IMR-90 (cell line): ENCODE results near the gene GNB1L. TPM values are rescaled to one million over a fixed set of nuclear protein-coding genes. Genes with fewer than 3 reads are reported as not detected.

Source experiments
- ATAC-seq: fragments of 200-7000 bp; cut with Tn5 transposase; 2 replicates; pipeline ENCODE4 v1.9.1; 2020; ENCODE audit warnings: low read depth, mild to moderate bottlenecking, moderate library complexity
- BruUV-seq: library from RNA; stranded (reverse); fragments of 400-500 nt; replicated peaks from 2 replicates; lab custom pipeline; 2021; lab: Mats Ljungman, UMichigan
- CTCF ChIA-PET: fragments of 300-600 bp; formaldehyde crosslinking; extraction: SDS; loops from one replicate; lab custom pipeline; 2021; ENCODE audit warnings: antibody characterized with exemption; lab: Yijun Ruan, JAX
- POLR2A ChIA-PET: fragments of 300-600 bp; sonication (Branson Sonifier 250); formaldehyde crosslinking; loops from one replicate; lab custom pipeline; 2022; ENCODE audit warnings: antibody characterized with exemption; ENCODE audit not compliant: unreplicated experiment; lab: Charles Lee
- DNase-seq: peaks from one replicate; pipeline ENCODE4 v3.0.0; 2013
- H2AFZ ChIP-seq: replicated peaks from 2 replicates; pipeline ENCODE3; 2013; ENCODE audit warnings: low read length, mild to moderate bottlenecking; ENCODE audit not compliant: poor library complexity
- H2AK5ac ChIP-seq: 2 replicates; pipeline ENCODE4 v1.6.1; 2013; ENCODE audit warnings: low read depth, low read length, inconsistent platforms
- H2AK9ac ChIP-seq: replicated peaks from 2 replicates; pipeline ENCODE3; 2013; ENCODE audit warnings: mild to moderate bottlenecking, low read depth, low read length, moderate library complexity; ENCODE audit not compliant: poor library complexity
- H2BK120ac ChIP-seq: 2 replicates; pipeline ENCODE4 v1.6.1; 2013; ENCODE audit warnings: low read depth, low read length, inconsistent platforms
- H2BK15ac ChIP-seq: 3 replicates; pipeline ENCODE4 v1.6.1; 2013; ENCODE audit warnings: low read depth, low read length, inconsistent platforms
- H2BK20ac ChIP-seq: 2 replicates; pipeline ENCODE4 v1.6.1; 2013; ENCODE audit warnings: low read depth, mild to moderate bottlenecking, inconsistent platforms, low read length, moderate library complexity
- H2BK5ac ChIP-seq: 2 replicates; pipeline ENCODE4 v1.6.1; 2013; ENCODE audit warnings: mild to moderate bottlenecking, low read depth, low read length, inconsistent platforms; ENCODE audit not compliant: poor library complexity, severe bottlenecking
- H3K14ac ChIP-seq: replicated peaks from 2 replicates; pipeline ENCODE4 v1.6.1; 2013; ENCODE audit warnings: low read depth, low read length, inconsistent platforms
- H3K18ac ChIP-seq: 2 replicates; pipeline ENCODE4 v1.6.1; 2013; ENCODE audit warnings: low read depth, low read length, control low read depth
- H3K23ac ChIP-seq: 2 replicates; pipeline ENCODE4 v1.6.1; 2013; ENCODE audit warnings: low read depth, low read length, inconsistent platforms
- H3K27ac ChIP-seq: 2 replicates; pipeline ENCODE4 v1.5.1; 2013; ENCODE audit warnings: mild to moderate bottlenecking, control low read depth, low read length; ENCODE audit not compliant: insufficient read depth
- H3K27me3 ChIP-seq: 2 replicates; pipeline ENCODE4 v1.6.1; 2013; ENCODE audit warnings: low read length; ENCODE audit not compliant: control insufficient read depth, insufficient read depth
- H3K36me3 ChIP-seq: 2 replicates; pipeline ENCODE4 v1.6.1; 2013; ENCODE audit warnings: low read length, mixed read lengths; ENCODE audit not compliant: control insufficient read depth, insufficient read depth
- H3K4ac ChIP-seq: 2 replicates; pipeline ENCODE4 v1.6.1; 2013; ENCODE audit warnings: low read depth, low read length, inconsistent platforms
- H3K4me1 ChIP-seq: 2 replicates; pipeline ENCODE4 v1.6.1; 2013; ENCODE audit warnings: low read length, mixed read lengths; ENCODE audit not compliant: control insufficient read depth, insufficient read depth
- H3K4me2 ChIP-seq: 2 replicates; pipeline ENCODE4 v1.6.1; 2013; ENCODE audit warnings: low read depth, mild to moderate bottlenecking, control low read depth, low read length, moderate library complexity
- H3K4me3 ChIP-seq: 2 replicates; pipeline ENCODE4 v1.5.1; 2013; ENCODE audit warnings: low read depth, mild to moderate bottlenecking, control low read depth, low read length, moderate library complexity; ENCODE audit not compliant: insufficient read depth
- H3K56ac ChIP-seq: 2 replicates; pipeline ENCODE4 v1.6.1; 2013; ENCODE audit warnings: low read length, inconsistent platforms; ENCODE audit not compliant: insufficient read depth; ENCODE audit errors: extremely low read depth
- H3K79me1 ChIP-seq, 2 experiments: 2 replicates each; pipeline ENCODE4 v1.6.1; 2013; ENCODE audit warnings: low read length in 2 of 2, inconsistent platforms in 1 of 2, low read depth in 1 of 2
- H3K9ac ChIP-seq: 2 replicates; pipeline ENCODE4 v1.6.1; 2013; ENCODE audit warnings: low read depth, low read length, control low read depth
- H3K9me1 ChIP-seq: 2 replicates; pipeline ENCODE4 v1.6.1; 2013; ENCODE audit warnings: low read length, inconsistent platforms; ENCODE audit not compliant: insufficient read depth
- H3K9me3 ChIP-seq: 2 replicates; pipeline ENCODE4 v1.6.1; 2013; ENCODE audit warnings: low read length; ENCODE audit not compliant: control insufficient read depth, insufficient read depth
- H4K20me1 ChIP-seq: 2 replicates; pipeline ENCODE4 v1.6.1; 2013; ENCODE audit warnings: low read length, inconsistent platforms; ENCODE audit not compliant: insufficient read depth
- H4K5ac ChIP-seq: 2 replicates; pipeline ENCODE4 v1.6.1; 2013; ENCODE audit warnings: mild to moderate bottlenecking, low read depth, low read length, control low read depth
- H4K8ac ChIP-seq, 2 experiments: 2 replicates each; pipeline ENCODE4 v1.6.1; 2013; ENCODE audit warnings: low read depth in 2 of 2, low read length in 2 of 2, control low read depth in 1 of 2, inconsistent platforms in 1 of 2
- H4K91ac ChIP-seq: 2 replicates; pipeline ENCODE4 v1.6.1; 2013; ENCODE audit warnings: low read depth, low read length, inconsistent platforms; ENCODE audit not compliant: insufficient read depth
- CEBPB ChIP-seq: IDR thresholded peaks from 2 replicates; pipeline ENCODE4 v1.6.1; 2012; ENCODE audit warnings: low read depth, low read length, improper control_type of control experiment
- MXI1 ChIP-seq: IDR thresholded peaks from 2 replicates; pipeline ENCODE4 v1.6.1; 2012; ENCODE audit warnings: low read depth, mild to moderate bottlenecking, low read length, moderate library complexity, borderline replicate concordance
- NFE2L2 ChIP-seq: fragments of 150-350 bp; IDR thresholded peaks from 2 replicates; pipeline ENCODE4 v1.6.1; 2016; ENCODE audit warnings: low read depth, mild to moderate bottlenecking, low read length
- SMC3 ChIP-seq: fragments of 150-350 bp; IDR thresholded peaks from 2 replicates; pipeline ENCODE4 v1.6.1; 2016; ENCODE audit warnings: low read depth, mild to moderate bottlenecking, antibody characterized with exemption, low read length, moderate library complexity
- WGBS, 2 experiments: methylation state at CpG; one replicate each; pipeline versions ENCODE4 v1.1.5 to v1.1.7; 2013; ENCODE audit warnings: missing lambda C conversion rate in 2 of 2; ENCODE audit not compliant: insufficient read length in 1 of 2; ENCODE audit errors: extremely low coverage in 2 of 2; 5-methylcytosine and 5-hydroxymethylcytosine counted together
- dilution Hi-C: fragments of 300-500 bp; cut with HindIII; formaldehyde crosslinking; loops from one replicate; pipeline ENCODE4 v1.14.3; 2018; ENCODE audit warnings: low sequenced_read_pairs; ENCODE audit not compliant: unreplicated experiment
- in situ Hi-C: fragments of 300-500 bp; cut with MboI; formaldehyde crosslinking; loops from 3 replicates; pipeline ENCODE4 v1.14.3; 2019; ENCODE audit warnings: low sequenced_read_pairs, inconsistent platforms, mixed read lengths
- intact Hi-C: fragments of 100-400 bp; cut with micrococcal nuclease; formaldehyde crosslinking; loops from 2 replicates; pipeline ENCODE4 v1.10.0; 2022
- polyA plus RNA-seq, 3 experiments: library from polyadenylated mRNA; depleted of rRNA; stranded (reverse); fragments of >200 nt; gene quantifications; 2 replicates each; pipeline ENCODE4 v1.2.3, GENCODE V29; 2012; ENCODE audit warnings: low replicate concordance in 1 of 3
- total RNA-seq: library from RNA; depleted of rRNA; stranded (reverse); fragments of >200 nt; gene quantifications from 2 replicates; pipeline ENCODE4 v1.2.3, GENCODE V29; 2012
- TF ChIP-seq, protein P1 (sequence below): conservative IDR thresholded peaks from 2 replicates; pipeline ENCODE4 v1.5.1; 2012; ENCODE audit warnings: mild to moderate bottlenecking, low read depth, low read length, improper control_type of control experiment

GNB1L gene
- total and polyA plus RNA-seq, 2 of the 4 experiments (the other 2 are of a cell fraction): 2.5 to 4.4 TPM

DNA sequence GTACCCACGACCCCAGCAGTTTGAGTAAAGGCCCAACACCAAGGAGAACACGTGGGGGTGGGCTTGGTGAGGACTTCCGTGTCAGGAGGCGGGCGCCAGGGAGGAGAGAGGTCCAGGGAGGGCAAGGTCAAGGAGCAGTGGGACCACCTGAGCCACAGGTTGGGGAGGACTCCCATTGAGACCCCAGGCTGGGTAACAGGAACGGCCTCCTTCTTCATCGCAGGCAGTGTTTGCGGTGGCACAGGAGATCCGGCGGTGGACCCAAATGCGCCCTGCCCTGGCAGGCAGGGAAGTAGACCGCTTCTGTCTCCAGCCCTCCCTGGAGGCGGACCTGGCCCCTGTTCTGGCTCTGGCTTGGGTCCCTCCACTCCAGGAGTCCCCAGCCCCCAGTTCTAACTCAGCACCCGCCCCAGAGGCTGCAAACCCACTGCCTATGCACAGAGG, 100.0 kb downstream of the GNB1L start:
- no peak for ATAC-seq
- no peak overlapping the region for H3K27ac ChIP-seq
- no peak overlapping the region for H4K91ac ChIP-seq
- no peak overlapping the region for H3K23ac ChIP-seq
- H4K5ac ChIP-seq: no peak overlapping the region
- ChIA-PET POLR2A (no interaction called here), CTCF (no interaction called here)
- no peak overlapping the region for H2AK9ac ChIP-seq
- H3K4me1 ChIP-seq: peaks cover 10% of the 10 kb centered on the region
- H4K8ac ChIP-seq: no peak overlapping the region
- peaks cover 6% of the 10 kb centered on the region; the same call in 1 of the 2 replicates for H4K20me1 ChIP-seq
- H2BK20ac ChIP-seq: no peak overlapping the region
- no peak overlapping the region for H3K9ac ChIP-seq
- no peak overlapping the region for H3K18ac ChIP-seq
- H3K79me1 ChIP-seq: no peaks in the 10 kb centered on the region
- WGBS, 2 experiments: 27% methylated on average over 9 of the region's 14 CpGs; no CpG with 5 or more reads in 1 of the 2 experiments
- intact Hi-C loops: no loop called here
- H2BK120ac ChIP-seq: no peak overlapping the region
- no peak overlapping the region for H2AK5ac ChIP-seq
- H3K9me1 ChIP-seq: peaks cover 5% of the 10 kb centered on the region
- no peak overlapping the region for H2AFZ ChIP-seq
- no peak overlapping the region for H3K4me3 ChIP-seq
- no peak overlapping the region for H3K4me2 ChIP-seq
- H2BK15ac ChIP-seq: no peak overlapping the region
- TF ChIP-seq, protein P1, sequence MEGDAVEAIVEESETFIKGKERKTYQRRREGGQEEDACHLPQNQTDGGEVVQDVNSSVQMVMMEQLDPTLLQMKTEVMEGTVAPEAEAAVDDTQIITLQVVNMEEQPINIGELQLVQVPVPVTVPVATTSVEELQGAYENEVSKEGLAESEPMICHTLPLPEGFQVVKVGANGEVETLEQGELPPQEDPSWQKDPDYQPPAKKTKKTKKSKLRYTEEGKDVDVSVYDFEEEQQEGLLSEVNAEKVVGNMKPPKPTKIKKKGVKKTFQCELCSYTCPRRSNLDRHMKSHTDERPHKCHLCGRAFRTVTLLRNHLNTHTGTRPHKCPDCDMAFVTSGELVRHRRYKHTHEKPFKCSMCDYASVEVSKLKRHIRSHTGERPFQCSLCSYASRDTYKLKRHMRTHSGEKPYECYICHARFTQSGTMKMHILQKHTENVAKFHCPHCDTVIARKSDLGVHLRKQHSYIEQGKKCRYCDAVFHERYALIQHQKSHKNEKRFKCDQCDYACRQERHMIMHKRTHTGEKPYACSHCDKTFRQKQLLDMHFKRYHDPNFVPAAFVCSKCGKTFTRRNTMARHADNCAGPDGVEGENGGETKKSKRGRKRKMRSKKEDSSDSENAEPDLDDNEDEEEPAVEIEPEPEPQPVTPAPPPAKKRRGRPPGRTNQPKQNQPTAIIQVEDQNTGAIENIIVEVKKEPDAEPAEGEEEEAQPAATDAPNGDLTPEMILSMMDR: no peak
- TF ChIP-seq CEBPB (no peak), MXI1 (no peak), SMC3 (no peak), NFE2L2 (no peak)
- H3K56ac ChIP-seq: no peak overlapping the region
- peaks cover 76% of the 10 kb centered on the region for H3K27me3 ChIP-seq
- no peak overlapping the region for H3K14ac ChIP-seq
- no peak overlapping the region for H2BK5ac ChIP-seq
- BruUV-seq: no TSS peak
- no peak for DNase-seq
- H3K4ac ChIP-seq: no peak overlapping the region
- in situ Hi-C loops: no loop called here
- dilution Hi-C loops: no loop called here
- no peaks in the 10 kb centered on the region for H3K36me3 ChIP-seq
- no peaks in the 10 kb centered on the region for H3K9me3 ChIP-seq
